GM18517 (cell line): ENCODE measurements around the gene MS4A10.
"Not testable (repeated sequence)": the region's sequence is repeated elsewhere in the genome, so short reads cannot be mapped to it uniquely, and the experiment has no call there.

Source experiments
- ATAC-seq: cut with Tn5 transposase; IDR thresholded peaks from one replicate; pipeline ENCODE4 v1.9.1; 2021; ENCODE audit warnings: mild to moderate bottlenecking, moderate library complexity; ENCODE audit not compliant: unreplicated experiment

The MS4A10 gene

GRCh38 chr11:60823745-60824306, 38.7 kb downstream of the MS4A10 start:
- ATAC-seq, result not testable (repeated sequence)

DNA sequence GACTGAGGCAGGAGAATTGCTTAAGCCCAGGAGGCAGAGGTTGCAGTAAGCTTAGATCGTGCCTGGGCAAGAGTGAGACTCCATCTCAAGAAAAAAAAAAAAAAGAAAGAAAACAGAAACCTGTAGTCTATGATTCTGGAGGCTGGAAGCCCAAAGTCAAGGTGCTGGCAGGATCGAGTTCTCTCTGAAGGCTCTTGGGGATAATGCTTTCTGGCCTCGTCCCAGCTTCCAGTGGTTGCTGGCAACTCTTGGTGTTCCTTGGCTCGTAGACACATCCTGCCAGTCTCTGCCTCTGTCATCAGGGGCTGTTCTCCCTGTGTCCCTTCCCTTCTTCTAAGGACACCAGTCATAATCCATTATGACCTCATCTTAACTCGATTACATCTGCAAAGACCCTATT, 40.0 kb downstream of the MS4A10 start:
- no peak for ATAC-seq

DNA sequence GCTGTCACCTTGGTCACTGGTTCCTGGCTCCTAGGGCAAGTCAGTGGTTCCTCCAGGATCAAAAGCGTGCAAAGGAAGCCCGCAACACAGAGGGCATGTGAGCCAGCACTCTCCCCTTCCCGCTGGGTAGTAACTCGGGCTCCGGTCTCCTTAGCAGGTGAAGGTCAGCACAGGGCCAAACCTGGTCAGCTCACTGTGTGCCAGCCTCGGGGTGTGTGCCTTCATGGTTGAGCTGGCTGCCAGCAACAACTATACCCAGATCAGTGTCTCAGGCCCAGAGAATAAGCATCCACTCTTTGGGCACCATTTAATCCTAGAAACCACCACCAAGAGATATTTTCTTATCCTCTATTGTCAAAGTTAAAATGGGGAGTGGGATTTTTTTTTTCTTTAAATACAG, 40.7 kb downstream of the MS4A10 start:
- no peak for ATAC-seq

DNA sequence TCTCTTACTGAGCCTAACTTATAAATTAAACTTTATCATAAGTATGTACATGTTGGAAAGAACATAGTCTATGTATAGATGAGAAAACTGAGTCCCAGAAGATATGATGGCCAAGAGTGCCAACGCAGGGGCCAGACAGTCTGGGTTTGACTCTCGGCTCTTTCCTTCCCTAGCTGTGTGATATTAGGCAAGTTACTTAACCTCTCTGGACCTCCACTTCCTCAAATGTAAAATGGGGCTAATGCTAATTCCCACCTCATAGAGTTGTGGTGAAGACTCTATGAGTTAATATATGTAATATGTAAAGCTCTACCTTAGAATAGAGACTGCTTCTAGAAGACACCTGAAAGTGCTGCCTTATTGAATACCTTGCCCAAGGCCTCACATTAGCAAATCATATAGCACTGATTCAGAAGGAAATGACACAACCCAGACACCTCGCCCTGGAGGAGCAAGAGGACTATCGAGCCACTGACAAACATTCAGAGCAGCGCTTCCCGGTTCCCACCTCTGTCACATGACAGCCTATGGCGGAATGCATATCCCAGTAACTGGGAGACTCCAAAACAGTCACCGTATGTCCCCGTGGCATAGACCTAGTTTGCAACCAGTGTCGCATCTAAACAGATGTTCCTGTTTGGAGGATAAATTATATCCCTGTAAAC, 45.5 kb downstream of the MS4A10 start:
- peak; percentile 50 for ATAC-seq

DNA sequence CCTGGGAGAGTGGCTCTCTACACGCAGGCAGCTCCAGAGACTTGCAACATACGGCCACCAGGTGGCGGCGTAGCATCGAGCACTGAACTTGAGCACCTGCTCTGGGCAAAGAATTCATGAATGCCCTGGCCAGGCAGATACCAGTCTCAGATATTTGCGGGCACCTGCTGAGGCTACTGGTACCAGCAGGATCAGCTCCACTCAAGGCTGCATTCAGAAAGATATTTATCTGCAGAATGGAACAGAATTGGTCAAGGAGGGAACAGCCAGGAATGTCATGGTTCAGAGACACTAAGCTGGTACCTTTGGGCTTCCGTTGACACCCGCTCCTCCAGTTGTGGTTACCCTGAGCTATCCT, 46.0 kb downstream of the MS4A10 start:
- peak; percentile 74 for ATAC-seq

- ATAC-seq, result no peak
Measured at GRCh38 chr11:60831501-60832079, 46.5 kb downstream of the MS4A10 start.

- ATAC-seq, result no peak
Measured at GRCh38 chr11:60834742-60835533, 49.8 kb downstream of the MS4A10 start.

GRCh38 chr11:60835534-60835846, 50.4 kb downstream of the MS4A10 start:
- ATAC-seq, result no peak

DNA sequence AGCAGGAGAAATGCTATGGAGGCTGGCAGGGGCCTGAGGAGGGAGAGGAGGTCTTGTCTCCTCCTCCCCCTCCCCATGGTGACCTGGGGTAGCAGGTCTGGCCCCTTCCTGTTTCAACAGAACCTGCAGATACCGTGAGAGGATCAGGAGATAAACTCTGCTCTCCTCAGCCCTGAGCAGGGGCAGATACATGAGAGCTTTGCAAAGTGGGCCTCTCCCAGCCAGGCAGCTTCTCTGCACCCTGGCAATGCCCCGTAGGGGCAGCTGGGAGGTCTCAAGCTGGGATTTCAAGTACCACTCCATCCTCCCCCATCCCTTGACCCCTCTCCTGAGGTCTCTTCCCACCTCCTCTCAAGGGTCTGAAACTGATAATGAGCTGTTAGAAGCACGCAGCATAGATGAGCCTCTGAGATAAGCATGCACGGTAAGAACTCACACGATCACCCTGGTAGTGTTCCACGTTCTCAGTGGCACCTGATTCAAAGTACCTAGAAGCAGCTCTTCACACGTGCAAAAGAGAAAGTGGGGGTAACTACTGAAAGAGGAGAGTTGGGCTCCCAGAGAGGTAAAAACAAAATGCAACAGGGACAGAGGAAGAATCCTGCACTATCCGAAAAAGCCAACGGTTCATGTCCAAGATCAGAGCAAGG, 51.9 kb downstream of the MS4A10 start:
- ATAC-seq, result no peak

- ATAC-seq, result no peak
Measured at GRCh38 chr11:60838132-60838531, 53.0 kb downstream of the MS4A10 start.

DNA sequence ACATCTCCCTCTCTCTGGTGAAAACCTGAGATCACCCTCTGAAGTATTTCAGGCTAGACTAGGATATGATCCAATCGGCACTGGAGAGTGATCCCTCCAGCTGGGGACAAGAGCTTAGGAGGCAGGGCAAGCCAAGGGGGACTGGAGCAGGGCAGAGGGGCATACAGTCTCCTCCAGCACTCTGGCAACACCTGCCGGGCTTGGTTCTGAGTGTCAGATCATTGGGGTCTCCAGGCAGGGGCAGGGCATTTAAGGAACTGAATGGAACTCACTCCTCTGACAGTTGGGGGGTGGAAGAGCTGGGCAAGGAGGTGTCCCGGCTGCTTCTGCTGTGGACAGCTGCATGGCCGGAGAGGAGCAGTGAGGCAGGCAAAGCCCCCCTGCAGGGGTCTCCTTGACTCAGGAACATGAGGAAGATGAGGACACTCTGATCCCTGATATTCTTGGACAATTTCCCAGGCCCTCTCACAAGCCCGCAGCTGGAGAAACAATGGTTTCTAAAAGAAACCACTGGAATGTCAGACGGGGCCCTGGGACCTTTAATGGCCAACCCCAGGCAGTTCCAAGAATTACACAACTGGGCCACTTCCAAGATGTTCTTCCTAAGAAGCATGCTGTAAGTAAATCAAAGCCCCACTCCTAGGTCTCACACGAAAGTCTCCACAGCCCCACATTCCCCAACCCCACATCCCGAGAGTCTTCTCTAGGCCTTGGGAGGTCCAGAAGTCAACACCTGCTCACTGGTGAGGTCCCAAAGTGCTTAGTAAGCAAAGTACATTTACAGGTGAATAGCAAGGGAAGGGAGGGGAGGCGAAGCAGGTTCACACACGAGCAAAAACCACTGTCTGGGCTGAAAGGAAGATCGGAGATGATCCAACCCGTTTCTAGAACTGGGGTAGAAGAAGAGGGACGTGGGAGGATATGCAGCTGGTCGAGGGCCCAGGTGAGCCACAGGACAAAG, 55.6 kb downstream of the MS4A10 start:
- ATAC-seq, result no peak

DNA sequence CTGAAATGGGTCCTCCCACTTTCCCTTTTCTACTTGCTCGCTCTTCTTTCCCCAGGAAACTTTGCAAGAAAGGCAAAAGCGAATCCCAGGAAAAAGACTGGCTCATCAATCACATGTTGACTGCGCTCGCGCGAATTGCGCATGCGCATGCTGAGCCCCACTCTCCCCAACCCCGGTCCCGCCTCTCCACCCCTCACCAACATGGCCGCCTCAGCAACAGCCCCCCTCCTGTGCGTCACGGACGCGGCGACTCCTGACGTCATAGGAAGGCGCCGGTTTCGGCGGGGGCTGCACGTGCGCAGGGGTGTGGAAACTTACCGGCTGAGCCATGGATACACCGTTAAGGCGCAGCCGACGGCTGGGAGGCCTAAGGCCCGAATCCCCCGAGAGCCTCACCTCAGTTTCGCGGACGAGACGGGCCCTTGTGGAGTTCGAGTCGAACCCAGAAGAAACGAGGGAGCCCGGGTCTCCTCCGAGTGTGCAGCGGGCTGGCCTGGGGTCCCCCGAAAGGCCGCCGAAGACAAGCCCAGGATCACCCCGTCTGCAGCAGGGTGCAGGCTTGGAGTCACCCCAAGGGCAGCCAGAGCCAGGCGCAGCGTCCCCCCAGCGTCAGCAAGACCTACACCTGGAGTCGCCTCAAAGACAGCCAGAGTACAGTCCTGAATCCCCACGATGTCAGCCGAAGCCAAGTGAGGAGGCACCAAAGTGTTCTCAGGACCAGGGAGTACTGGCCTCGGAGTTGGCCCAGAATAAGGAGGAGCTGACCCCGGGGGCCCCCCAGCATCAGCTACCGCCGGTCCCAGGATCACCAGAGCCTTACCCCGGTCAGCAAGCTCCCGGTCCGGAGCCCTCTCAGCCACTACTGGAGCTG, 56.9 kb downstream of the MS4A10 start, which contains the start of gene CCDC86:
CCDC86 (plus strand) TSS at position 317 of the 871 bp plus-strand sequence; CDS start at position 329, 12 bp downstream.
- peak; percentile 61 for ATAC-seq

DNA sequence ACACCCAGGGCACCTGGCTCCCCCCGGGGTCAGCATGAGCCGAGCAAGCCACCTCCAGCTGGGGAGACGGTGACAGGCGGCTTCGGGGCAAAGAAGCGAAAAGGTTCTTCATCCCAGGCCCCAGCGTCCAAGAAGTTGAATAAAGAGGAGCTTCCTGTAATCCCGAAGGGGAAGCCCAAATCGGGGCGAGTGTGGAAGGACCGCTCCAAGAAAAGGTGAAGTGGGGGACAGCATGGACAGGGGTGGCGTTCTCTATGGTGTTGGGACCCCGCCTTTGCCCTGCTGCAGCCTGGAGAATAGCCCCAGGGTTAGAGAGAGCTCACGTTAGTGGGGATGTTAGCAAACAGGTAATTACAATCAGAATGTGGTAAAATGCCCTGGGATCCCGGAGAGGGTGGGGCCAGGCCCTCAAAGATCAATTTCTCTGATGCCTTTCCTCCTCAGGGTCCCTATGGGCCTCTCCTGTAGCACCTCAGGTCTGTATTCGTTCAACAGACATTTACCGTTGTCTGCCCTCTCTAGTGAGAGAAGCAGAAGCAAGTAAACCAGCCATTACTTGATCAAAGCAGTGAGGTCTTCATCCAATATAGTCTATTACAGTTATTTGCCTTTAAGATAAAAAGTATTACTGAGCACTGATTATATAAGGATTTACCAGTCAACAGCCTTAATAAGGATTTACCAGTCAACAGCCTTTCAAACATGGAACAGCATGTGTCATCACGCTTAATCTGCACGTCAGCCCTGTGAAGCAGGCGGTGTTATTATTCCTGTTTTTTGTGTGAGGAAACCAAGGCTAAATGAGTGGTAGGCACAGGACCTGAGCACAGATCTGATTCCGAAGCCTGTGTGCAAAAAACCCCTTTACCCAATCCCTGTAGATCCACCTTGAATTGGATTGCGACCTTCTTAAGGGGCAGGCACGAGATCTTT, 57.8 kb downstream of the MS4A10 start:
- ATAC-seq, result no peak

GRCh38 chr11:60844045-60844869, 59.1 kb downstream of the MS4A10 start:
- no peak for ATAC-seq

GRCh38 chr11:60844870-60845221, 59.7 kb downstream of the MS4A10 start:
- ATAC-seq, result no peak

GRCh38 chr11:60845338-60845737, 60.2 kb downstream of the MS4A10 start:
- ATAC-seq, result no peak

DNA sequence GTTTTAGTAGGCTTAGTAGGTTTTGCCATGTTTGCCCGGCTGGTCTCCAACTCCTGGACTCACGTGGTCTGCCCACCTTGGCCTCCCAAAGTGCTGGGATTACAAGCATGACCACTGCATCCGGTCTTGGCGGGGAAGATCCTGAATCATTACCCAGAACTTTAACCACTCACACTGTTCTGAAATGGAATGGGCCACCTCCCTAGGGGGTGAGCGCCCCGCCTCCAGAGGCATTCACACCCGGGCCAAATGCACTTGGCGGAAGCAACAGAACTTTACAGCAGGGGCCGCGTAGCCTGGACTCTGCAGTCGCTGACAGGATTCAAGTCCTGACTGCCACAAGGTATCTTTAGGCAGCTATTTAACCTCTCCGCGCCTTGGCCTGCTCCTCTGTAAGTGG, 62.1 kb downstream of the MS4A10 start:
- ATAC-seq, result no peak
